Activated naive CD4-positive, alpha-beta T cell treated with anti-CD3 and anti-CD28 coated beads for 36 hours (primary cell): ENCODE data around the gene ZHX3. TPM values are rescaled to one million over a fixed set of nuclear protein-coding genes. Genes with fewer than 3 reads are reported as not detected.

Experiments used
- CTCF ChIA-PET: fragments of 350-600 bp; sonication (Branson Sonifier 250); formaldehyde crosslinking; loops from one replicate; lab custom pipeline; 2021; ENCODE audit warnings: antibody characterized with exemption; lab: Charles Lee
- DNase-seq: peaks from one replicate; pipeline ENCODE4 v3.0.0-alpha.2; 2020
- H3K27ac Mint-ChIP-seq: one replicate; pipeline ENCODE4 v1.8.0; 2021; ENCODE audit warnings: mild to moderate bottlenecking, mixed read lengths
- H3K27me3 Mint-ChIP-seq: one replicate; pipeline ENCODE4 v1.8.0; 2021; ENCODE audit warnings: low read depth, mixed read lengths
- H3K36me3 Mint-ChIP-seq: one replicate; pipeline ENCODE4 v1.8.0; 2021; ENCODE audit warnings: low read depth, mixed read lengths
- H3K4me1 Mint-ChIP-seq: one replicate; pipeline ENCODE4 v1.8.0; 2021; ENCODE audit warnings: low read depth, mixed read lengths
- H3K4me3 Mint-ChIP-seq: one replicate; pipeline ENCODE4 v1.8.0; 2021; ENCODE audit warnings: mild to moderate bottlenecking, moderate library complexity, mixed read lengths
- H3K9me3 Mint-ChIP-seq: one replicate; pipeline ENCODE4 v1.8.0; 2021; ENCODE audit warnings: mixed read lengths
- intact Hi-C: fragments of 100-400 bp; cut with micrococcal nuclease; formaldehyde crosslinking; loops from one replicate; pipeline ENCODE4 v1.15.1; 2023
- total RNA-seq, 2 experiments: library from RNA; stranded (reverse); gene quantifications; one replicate each; pipeline ENCODE4 v1.2.3, GENCODE V29; 2021

Gene ZHX3
- total RNA-seq, 2 experiments from 2014 or later: 9.4 to 9.9 TPM

DNA sequence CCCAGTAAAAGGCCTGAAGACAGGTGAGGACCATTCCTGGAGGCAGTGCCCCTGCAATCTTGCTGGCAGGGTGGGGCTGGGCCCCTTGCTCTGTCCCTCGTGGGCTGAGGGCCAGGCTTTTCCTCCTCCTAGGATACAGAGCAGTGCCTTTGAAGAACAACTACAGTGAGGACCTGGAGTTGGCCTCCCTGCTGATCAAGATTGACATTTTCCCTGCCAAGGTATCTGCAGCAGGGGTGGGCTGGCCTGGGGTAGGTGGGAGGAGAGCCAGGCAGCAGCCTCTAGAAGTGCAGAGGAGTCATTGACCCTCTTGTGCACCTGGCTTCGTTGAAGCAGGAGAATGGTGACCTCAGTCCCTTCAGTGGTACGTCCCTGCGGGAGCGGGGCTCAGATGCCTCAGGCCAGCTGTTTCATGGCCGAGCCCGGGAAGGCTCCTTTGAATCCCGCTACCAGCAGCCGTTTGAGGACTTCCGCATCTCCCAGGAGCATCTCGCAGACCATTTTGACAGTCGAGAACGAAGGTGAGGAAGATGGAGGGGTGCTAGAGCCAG, 143.7 kb downstream of the ZHX3 start:
- Mint-ChIP-seq H3K27ac (peak overlapping the region; percentile 36), H3K36me3 (peaks cover 25% of the 10 kb centered on the region), H3K9me3 (no peaks in the 10 kb centered on the region), H3K4me3 (no peak overlapping the region), H3K27me3 (no peaks in the 10 kb centered on the region), H3K4me1 (peaks cover 4% of the 10 kb centered on the region)
- intact Hi-C loops: loop anchor here (1.0 to 5.0 kb wide), 4 partner anchors 37 to 206 kb away; partner anchors contain the start of genes LPIN3 and PLCG1
- DNase-seq: peak; percentile 1
- CTCF ChIA-PET: interaction anchor here (1.2 to 3.3 kb wide), 7 partner anchors 8 to 207 kb away, joined by 3 to 20 read pairs (median 10); no protein-coding TSS in a partner anchor

DNA sequence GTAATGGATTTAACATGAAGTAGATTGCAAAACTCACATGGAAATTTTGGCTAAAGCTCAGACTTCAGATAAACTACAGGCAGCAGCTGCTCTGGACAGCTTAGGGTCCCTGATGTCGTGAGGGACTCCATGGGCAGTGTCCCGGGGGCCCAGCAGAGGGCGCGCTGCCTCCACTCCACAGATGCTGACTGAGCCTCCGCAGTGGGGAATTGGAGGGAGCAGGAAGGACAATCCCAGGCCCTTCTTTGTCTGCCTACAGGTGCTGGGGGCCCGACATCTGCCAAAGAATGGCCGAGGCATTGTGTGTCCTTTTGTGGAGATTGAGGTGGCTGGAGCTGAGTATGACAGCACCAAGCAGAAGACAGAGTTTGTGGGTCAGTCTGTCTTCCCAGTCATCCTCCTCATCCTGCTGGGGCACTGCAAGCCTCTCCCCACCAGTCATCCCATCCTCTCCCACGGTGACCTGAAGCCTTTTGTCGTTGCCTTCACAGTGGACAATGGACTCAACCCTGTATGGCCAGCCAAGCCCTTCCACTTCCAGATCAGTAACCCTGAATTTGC, 144.3 kb downstream of the ZHX3 start:
- peaks cover 4% of the 10 kb centered on the region for H3K4me1 Mint-ChIP-seq
- intact Hi-C loops: loop anchor here (1.0 to 5.0 kb wide), 4 partner anchors 36 to 205 kb away; partner anchors contain the start of genes LPIN3 and PLCG1
- H3K9me3 Mint-ChIP-seq: no peaks in the 10 kb centered on the region
- peak; percentile 75 for DNase-seq
- CTCF ChIA-PET: interaction anchor here (0.5 to 2.9 kb wide), 26 partner anchors 9 to 253 kb away, joined by 3 to 20 read pairs (median 4); partner anchors contain the start of gene LPIN3
- peaks cover 28% of the 10 kb centered on the region for H3K36me3 Mint-ChIP-seq
- H3K27me3 Mint-ChIP-seq: no peaks in the 10 kb centered on the region
- H3K4me3 Mint-ChIP-seq: no peak overlapping the region
- H3K27ac Mint-ChIP-seq: peak overlapping the region; percentile 36

DNA sequence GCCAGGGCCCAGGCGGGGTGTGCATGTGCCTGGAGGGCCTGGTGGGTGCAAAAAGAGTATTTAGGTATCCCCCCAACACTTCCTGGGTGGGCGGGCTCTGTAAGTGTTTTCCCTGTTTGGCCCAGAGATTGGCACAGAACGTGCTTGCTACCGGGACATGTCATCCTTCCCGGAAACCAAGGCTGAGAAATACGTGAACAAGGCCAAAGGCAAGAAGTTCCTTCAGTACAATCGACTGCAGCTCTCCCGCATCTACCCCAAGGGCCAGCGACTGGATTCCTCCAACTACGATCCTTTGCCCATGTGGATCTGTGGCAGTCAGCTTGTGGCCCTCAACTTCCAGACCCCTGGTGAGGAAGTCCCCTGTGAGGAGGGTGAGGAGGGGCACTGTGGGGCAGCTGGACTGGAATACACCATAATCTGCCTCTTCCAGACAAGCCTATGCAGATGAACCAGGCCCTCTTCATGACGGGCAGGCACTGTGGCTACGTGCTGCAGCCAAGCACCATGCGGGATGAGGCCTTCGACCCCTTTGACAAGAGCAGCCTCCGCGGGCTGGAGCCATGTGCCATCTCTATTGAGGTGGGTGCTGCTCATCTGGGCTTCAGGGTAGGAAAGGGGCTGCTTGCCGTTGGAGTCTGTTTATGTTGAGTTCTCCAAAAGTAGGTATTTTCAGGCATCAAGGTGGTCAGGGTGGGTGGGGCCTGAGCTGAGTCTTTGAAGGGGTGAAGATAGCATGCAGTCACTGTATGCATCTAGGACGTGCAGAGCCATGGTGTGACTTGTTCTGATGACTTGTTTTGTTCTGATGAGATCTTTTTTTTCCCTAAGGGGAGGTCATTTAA, 145.0 kb downstream of the ZHX3 start:
- Mint-ChIP-seq H3K9me3 (no peaks in the 10 kb centered on the region), H3K4me3 (no peak overlapping the region), H3K36me3 (peaks cover 26% of the 10 kb centered on the region), H3K27ac (no peak overlapping the region), H3K27me3 (no peaks in the 10 kb centered on the region), H3K4me1 (peaks cover 4% of the 10 kb centered on the region)
- intact Hi-C loops: loop anchor here (1.0 to 5.0 kb wide), 4 partner anchors 35 to 204 kb away; partner anchors contain the start of genes LPIN3 and PLCG1
- CTCF ChIA-PET: interaction anchor here (0.5 to 2.9 kb wide), 27 partner anchors 8 to 253 kb away, joined by 3 to 20 read pairs (median 4); partner anchors contain the start of gene LPIN3
- peak; percentile 4 for DNase-seq

DNA sequence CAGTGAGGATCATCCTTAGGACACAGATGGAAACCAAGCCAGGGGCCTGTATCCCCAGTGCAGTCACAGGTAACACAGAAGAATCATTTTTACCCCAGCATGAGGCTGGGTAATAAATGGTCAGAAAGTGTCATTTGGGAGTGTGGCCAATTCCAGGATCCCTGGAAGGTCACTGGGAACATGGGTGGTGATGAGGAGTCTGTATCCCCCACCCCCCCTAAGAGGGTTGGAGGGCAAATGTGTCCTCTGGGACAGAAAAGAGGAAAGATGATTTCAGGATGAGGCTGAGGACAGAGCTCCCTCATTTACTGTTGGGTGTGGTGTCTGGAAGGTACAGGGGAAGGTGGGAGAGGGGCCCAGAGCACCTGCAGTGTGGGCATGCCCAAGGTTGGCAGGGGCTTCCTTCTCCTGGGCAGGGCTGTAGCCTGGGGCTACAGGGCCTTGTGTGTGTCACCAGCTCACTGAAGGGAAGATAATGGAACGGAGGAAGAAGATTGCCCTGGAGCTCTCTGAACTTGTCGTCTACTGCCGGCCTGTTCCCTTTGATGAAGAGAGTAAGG, 145.7 kb downstream of the ZHX3 start:
- DNase-seq: peak; percentile 2
- intact Hi-C loops: loop anchor here (5.0 kb wide), 1 partner anchor 35 kb away; the partner anchor contains the start of gene PLCG1
- H3K4me3 Mint-ChIP-seq: no peak overlapping the region
- peaks cover 4% of the 10 kb centered on the region for H3K4me1 Mint-ChIP-seq
- H3K27me3 Mint-ChIP-seq: no peaks in the 10 kb centered on the region
- CTCF ChIA-PET: interaction anchor here (1.0 to 2.9 kb wide), 10 partner anchors 7 to 181 kb away, joined by 3 to 15 read pairs (median 6); partner anchors contain the start of gene LPIN3
- peak overlapping the region; percentile 46 for H3K27ac Mint-ChIP-seq
- peaks cover 32% of the 10 kb centered on the region for H3K36me3 Mint-ChIP-seq
- no peaks in the 10 kb centered on the region for H3K9me3 Mint-ChIP-seq

DNA sequence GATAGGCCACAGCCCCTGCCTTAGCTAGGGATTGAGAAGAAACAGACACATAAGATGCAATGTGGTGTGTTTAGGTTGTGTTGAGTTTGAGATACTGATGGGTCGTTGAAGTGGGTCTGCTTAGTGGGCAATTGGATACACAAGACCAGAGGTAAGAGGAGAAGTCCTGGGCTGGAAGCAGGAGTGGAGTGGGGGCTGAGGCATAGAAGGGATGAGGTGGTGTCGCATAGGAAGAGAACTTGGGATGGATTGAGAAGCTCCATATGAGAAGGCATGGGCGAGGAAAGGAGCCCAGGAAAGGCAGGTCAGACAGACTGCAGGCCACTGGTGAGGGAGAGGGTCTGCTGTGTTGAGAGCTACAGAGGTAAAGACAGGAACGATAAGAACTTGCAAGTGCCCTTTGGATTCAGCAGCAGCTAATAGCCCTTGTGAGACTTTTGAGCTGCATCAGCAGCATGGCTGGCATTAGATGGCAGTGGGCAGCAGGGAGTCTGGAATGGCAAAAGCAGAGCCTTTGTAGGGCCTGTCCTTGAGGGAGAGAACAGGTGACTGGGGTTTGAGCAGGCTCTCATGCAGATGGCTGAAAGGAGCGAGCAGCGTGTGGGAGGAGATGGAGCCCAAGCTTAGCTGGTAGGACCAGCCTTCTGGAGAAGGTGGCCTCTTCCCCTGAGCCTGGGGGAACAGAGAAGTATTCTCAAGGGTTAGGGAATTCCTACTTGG, 147.0 kb downstream of the ZHX3 start:
- Mint-ChIP-seq H3K27ac (peak overlapping the region; percentile 30), H3K27me3 (no peaks in the 10 kb centered on the region), H3K36me3 (peaks cover 38% of the 10 kb centered on the region), H3K9me3 (no peaks in the 10 kb centered on the region), H3K4me1 (peaks cover 7% of the 10 kb centered on the region), H3K4me3 (no peak overlapping the region)
- intact Hi-C loops: loop anchor here (5.0 kb wide), 1 partner anchor 33 kb away; the partner anchor contains the start of gene PLCG1
- DNase-seq: peak; percentile 1
- CTCF ChIA-PET: interaction anchor here (1.0 to 2.9 kb wide), 3 partner anchors 13 to 61 kb away, joined by 3 to 15 read pairs (median 8); no protein-coding TSS in a partner anchor

DNA sequence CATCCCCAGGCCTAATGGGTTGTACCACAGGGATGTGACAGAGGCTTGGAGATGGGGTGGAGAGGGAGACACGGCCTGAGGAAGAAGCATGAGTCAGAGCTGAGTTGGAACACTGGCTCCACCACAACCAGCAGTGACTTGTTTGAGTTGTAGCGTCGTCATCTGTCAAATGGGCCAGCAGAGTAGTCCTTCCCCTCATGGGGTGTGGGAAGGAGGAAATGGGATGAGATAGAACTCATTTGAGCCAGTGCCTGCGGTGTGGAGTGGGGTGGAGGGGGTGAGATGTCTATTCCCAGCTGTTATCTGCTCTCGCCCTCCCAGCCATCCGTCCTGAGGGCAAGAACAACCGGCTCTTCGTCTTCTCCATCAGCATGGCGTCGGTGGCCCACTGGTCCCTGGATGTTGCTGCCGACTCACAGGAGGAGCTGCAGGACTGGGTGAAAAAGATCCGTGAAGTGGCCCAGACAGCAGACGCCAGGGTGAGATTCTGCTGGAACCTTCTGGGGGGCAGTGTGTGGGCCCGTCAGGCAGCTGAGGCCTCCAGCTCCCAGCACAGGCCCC, 147.7 kb downstream of the ZHX3 start:
- Mint-ChIP-seq H3K27me3 (no peaks in the 10 kb centered on the region), H3K4me1 (peaks cover 6% of the 10 kb centered on the region), H3K4me3 (no peak overlapping the region), H3K36me3 (peaks cover 39% of the 10 kb centered on the region), H3K9me3 (no peaks in the 10 kb centered on the region), H3K27ac (peak overlapping the region; percentile 71)
- DNase-seq: peak; percentile 1
- CTCF ChIA-PET: interaction anchor here (1.0 to 1.2 kb wide), 2 partner anchors 12 to 62 kb away, joined by 3 to 8 read pairs; no protein-coding TSS in a partner anchor
- intact Hi-C loops: loop anchor here (5.0 kb wide), 1 partner anchor 33 kb away; the partner anchor contains the start of gene PLCG1

DNA sequence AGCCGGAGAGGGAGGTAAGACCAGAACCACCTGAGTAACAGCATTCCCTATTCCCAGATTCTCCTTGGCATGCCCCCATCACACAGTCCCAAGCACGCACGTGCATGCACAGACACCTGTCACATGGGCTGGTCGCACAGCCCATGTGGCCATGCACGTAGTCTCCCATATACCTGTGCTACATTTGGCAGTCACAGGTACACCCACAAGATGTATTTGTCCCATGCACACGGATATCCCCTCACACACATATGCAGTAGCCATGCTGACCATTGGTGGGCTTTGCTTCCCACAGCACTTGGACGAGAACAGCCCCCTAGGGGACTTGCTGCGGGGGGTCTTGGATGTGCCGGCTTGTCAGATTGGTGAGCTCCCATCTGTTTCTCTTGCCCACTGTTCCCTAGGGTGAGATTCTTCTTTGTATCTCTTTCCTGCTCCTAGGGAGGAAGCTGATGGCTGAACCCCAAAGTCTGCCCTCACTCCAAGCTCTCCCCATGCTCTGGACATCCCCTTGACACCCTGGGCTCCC, 148.3 kb downstream of the ZHX3 start:
- Mint-ChIP-seq H3K27me3 (no peaks in the 10 kb centered on the region), H3K9me3 (no peaks in the 10 kb centered on the region), H3K27ac (peak overlapping the region; percentile 71), H3K4me1 (peaks cover 8% of the 10 kb centered on the region), H3K4me3 (no peak overlapping the region), H3K36me3 (peaks cover 43% of the 10 kb centered on the region)
- peak; percentile 2 for DNase-seq
- CTCF ChIA-PET: no interaction called here
- intact Hi-C loops: no loop called here

DNA sequence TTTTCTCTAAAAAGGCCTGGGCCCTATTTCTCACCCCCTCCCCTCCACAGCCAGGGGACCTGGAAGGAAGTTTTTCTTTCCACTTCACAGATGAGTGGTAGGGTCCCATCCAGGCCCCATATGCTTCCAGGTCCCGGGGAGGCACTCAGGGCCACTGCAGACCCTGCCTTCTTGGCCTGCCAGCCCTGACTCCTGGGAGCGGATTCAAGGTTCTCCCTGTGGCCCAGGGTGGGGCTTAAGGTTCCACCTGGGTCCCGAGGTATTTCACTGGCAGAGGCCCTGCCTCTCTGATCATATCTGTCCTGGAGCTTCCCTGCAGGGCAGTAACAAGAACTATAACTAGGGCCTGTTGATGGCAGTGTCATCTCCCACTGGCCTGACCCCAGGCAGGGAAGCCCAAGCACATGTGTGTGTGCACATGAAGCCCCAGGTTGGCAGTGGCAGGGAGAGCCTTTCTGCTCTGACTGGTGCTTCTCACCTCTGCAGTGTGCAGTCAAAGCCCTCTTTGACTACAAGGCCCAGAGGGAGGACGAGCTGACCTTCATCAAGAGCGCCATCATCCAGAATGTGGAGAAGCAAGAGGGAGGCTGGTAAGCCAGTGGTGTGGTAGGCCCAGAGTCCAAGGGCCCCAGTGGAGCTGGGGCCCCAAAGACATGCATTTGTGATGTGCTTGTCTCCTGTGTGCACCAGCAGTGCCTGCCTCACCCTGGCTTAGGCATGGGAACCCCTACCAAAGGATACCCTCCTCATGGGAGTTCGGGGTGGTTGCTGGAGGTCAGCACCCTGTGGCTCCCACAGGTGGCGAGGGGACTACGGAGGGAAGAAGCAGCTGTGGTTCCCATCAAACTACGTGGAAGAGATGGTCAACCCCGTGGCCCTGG, 149.0 kb downstream of the ZHX3 start:
- peak overlapping the region; percentile 41 for H3K27ac Mint-ChIP-seq

DNA sequence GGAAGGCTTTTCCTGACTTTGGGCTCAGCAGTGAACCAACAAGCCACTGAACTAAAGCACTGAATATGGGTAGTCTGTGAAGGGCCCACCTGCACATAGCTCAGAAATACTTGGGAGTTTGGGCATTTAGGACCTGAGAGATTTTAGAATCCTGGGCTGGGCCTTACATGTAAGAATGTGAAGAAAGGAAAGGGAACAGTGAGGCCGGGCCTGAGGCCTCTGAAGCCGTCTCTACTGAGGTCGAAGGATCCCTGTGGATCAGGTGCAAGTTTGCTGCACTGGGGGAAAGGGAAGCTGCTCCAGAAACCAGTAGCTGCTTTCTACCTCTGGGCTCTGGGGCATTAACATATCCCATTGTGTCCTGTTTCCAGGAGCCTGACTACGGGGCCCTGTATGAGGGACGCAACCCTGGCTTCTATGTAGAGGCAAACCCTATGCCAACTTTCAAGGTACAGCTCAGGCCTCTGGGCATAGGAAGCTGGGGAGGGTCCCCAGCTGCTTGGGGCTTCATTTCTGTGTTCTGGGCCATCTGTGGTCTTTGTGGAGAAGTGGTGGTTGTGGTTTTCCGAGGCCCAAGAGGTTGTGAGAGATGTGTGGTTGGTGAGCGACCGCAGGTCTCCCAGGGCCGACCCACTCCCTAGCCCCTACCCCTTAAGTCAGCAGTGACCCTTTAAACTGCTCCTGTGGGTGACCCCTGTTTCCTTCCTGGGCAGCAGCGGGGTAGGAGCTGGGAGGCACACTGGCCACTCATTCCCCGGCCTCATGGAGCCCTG, 149.9 kb downstream of the ZHX3 start:
- intact Hi-C loops: no loop called here
- H3K9me3 Mint-ChIP-seq: no peaks in the 10 kb centered on the region
- no peaks in the 10 kb centered on the region for H3K27me3 Mint-ChIP-seq
- peak overlapping the region; percentile 15 for H3K27ac Mint-ChIP-seq
- DNase-seq: no peak
- H3K4me1 Mint-ChIP-seq: peaks cover 12% of the 10 kb centered on the region
- peaks cover 44% of the 10 kb centered on the region for H3K36me3 Mint-ChIP-seq
- CTCF ChIA-PET: interaction anchor here (0.8 kb wide), 1 partner anchor 12 kb away, joined by 3 read pairs; no protein-coding TSS in a partner anchor
- no peak overlapping the region for H3K4me3 Mint-ChIP-seq

More for the DNA sequence above, 149.0 kb downstream of the ZHX3 start:
- CTCF ChIA-PET: no interaction called here
- DNase-seq: no peak
- H3K27me3 Mint-ChIP-seq: no peaks in the 10 kb centered on the region
- no peak overlapping the region for H3K4me3 Mint-ChIP-seq
- intact Hi-C loops: no loop called here
- peaks cover 45% of the 10 kb centered on the region for H3K36me3 Mint-ChIP-seq
- H3K4me1 Mint-ChIP-seq: peaks cover 11% of the 10 kb centered on the region
- no peaks in the 10 kb centered on the region for H3K9me3 Mint-ChIP-seq

DNA sequence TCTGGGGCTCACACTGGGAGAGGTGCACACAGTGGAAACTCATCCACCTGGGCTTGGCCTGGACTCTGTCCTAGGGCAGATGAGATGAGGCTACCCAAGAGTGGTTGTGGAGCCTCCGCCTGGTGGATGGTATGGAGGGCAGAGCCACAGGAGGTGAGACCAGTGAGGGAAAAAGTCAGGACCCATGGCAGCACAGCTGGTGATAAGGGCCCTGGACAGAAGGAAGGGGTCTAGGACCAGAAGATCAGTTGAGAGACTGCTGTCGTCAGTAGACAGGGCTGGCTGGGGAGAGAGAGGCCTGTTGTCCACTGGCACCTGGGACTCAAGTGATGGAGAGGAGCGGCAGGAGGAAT, 150.4 kb downstream of the ZHX3 start:
- intact Hi-C loops: no loop called here
- no peak for DNase-seq
- no peaks in the 10 kb centered on the region for H3K9me3 Mint-ChIP-seq
- CTCF ChIA-PET: no interaction called here
- no peak overlapping the region for H3K4me3 Mint-ChIP-seq
- peaks cover 12% of the 10 kb centered on the region for H3K4me1 Mint-ChIP-seq
- H3K36me3 Mint-ChIP-seq: peaks cover 44% of the 10 kb centered on the region
- H3K27me3 Mint-ChIP-seq: no peaks in the 10 kb centered on the region
- H3K27ac Mint-ChIP-seq: peak overlapping the region; percentile 15
